Thyroid gland (tissue), 4 donors: Measurements from ENCODE around the gene TEKT2.

Experiments
- CTCF ChIP-seq, 6 experiments: fragments of 200-600 bp in 3 of 6; fragments of 450-650 bp in 3 of 6; sonication (generic) in 3 of 6; IDR thresholded peaks; one replicate each; pipeline ENCODE4 v1.5.1; 2016 to 2019; ENCODE audit warnings: antibody characterized with exemption in 6 of 6, mild to moderate bottlenecking in 2 of 6, inconsistent platforms in 1 of 6, moderate library complexity in 1 of 6
- POLR2A ChIP-seq, 2 donors: fragments of 450-650 bp; IDR thresholded peaks; one replicate each; pipeline ENCODE4 v1.6.1; 2017; ENCODE audit warnings: antibody characterized with exemption in 2 of 2, mild to moderate bottlenecking in 2 of 2, moderate library complexity in 1 of 2

- TF ChIP-seq POLR2A (IDR thresholded peaks at IDR 0.05) (no peak), CTCF (IDR thresholded peaks at IDR 0.05) (no peak)
These were observed 42.3 kb downstream of the TEKT2 start for GRCh38 chr1:36126005-36126716.
